HG03025 (cell line): ENCODE data around the gene IQCN.

ENCODE experiments used
- ATAC-seq: cut with Tn5 transposase; IDR thresholded peaks from one replicate; pipeline ENCODE4 v1.9.1; 2021; ENCODE audit warnings: mild to moderate bottlenecking, moderate library complexity; ENCODE audit not compliant: unreplicated experiment, low FRiP score

Gene IQCN

DNA sequence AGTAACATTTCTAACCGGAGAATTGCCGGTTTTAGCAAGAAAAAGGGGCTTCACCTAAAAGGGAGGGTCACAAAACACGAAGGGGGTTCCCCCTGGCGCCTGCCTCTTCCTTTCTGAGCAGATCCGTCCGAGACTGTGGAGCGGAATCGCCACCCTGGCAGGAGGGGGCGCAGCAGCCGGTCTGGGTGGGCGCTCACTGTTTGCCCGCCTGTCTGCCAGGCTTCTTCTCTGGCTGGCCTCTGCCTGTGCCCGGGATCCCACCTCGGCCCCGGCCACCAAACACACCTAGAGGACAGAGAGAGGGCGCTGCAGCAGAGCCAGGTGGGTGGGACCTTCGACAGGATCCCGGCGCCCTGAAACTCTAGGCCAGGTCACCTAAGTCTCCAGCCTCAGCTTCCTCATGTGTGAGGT is 33.0 kb upstream of the IQCN start:
- no peak for ATAC-seq

- ATAC-seq, result no peak
Observed at GRCh38 chr19:18306888-18307260, 32.6 kb upstream of the IQCN start.

GRCh38 chr19:18306209-18306887 is 32.1 kb upstream of the IQCN start:
- ATAC-seq, result no peak

- no peak for ATAC-seq
Observed at GRCh38 chr19:18304458-18305310, 30.4 kb upstream of the IQCN start.

- ATAC-seq, result no peak
Observed at GRCh38 chr19:18304208-18304457, 29.9 kb upstream of the IQCN start.

DNA sequence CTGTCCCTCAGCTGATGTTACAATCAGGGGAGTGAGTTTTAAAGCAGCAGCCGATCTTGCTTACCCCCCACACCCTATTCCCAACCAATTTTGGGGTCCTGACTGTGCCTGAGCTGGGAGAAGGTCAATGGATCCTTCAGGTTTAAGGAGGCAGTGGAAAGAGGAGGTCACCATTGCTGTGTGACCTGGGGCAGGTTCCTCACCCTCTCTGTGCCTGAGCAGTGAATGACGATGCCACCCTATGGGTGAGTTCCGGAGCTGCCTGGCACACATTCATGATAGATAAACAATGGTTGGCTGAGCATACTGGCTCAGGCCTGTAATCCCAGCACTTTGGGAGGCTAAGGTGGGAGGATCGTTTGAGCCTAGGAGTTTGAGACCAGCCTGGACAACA is 27.5 kb upstream of the IQCN start:
- ATAC-seq, result no peak

- ATAC-seq, result no peak
Observed at GRCh38 chr19:18300930-18301717, 26.9 kb upstream of the IQCN start.

- ATAC-seq, result no peak
Observed at GRCh38 chr19:18299654-18300053, 25.4 kb upstream of the IQCN start.

DNA sequence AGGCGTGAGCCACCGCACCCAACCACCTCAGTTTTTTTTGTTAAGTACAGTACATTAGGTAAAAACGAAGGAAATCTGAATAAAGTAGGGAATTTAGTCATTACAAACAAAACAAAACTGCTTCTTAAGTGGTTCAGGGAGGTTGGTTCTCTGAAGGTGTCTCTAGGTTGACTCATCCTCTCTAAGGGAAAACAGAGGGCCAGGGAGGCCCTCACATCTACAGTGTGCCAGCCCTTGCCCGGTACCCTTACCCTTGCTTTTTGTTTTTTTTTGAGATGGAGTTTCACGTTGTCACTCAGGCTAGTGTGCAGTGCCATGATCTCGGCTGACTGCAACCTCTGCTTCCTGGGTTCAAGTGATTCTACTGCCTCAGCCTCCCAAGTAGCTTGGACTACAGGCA is 24.3 kb upstream of the IQCN start:
- no peak for ATAC-seq

DNA sequence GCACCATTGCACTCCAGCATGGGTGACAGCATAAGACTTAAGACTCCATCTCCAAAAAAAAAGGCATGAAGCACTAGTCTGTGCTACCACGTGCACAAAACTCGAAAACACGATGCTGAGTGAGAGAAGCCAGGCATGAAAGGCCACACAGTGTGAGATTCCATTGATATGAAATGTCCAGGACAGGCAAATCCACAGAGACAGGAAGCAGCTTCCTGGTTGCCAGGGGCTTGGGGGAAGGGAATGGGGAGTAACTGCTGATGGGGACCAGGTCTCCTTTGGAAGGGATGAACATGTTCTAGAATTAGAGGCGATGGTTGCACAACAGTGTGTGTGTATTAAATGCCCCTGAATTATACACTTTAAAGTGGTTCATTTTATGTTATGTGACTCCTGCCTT is 23.1 kb upstream of the IQCN start:
- no peak for ATAC-seq

GRCh38 chr19:18295034-18295451 is 20.8 kb upstream of the IQCN start:
- no peak for ATAC-seq

GRCh38 chr19:18294467-18294864 is 20.2 kb upstream of the IQCN start:
- no peak for ATAC-seq

- ATAC-seq, result no peak
Observed at GRCh38 chr19:18293642-18294466, 19.6 kb upstream of the IQCN start.

GRCh38 chr19:18292810-18293641 is 18.8 kb upstream of the IQCN start:
- ATAC-seq, result no peak

DNA sequence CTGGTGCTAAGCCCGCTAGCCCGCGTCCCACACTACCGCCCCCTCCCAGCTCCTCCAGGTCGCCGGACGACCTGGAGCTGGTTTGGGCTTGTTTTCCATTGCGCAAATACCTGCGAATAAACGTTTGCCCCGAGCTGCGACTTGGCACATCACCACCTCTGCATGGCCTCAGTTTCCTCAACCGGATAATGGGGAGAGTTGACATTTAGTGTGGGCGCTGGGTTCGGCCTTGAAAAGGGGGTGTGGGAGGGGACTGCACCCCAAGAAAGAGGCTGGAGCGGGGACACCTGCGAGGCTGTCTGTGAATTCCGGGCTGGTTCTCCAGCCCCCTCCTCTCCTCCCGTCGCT is 18.2 kb upstream of the IQCN start:
- ATAC-seq, result no peak

DNA sequence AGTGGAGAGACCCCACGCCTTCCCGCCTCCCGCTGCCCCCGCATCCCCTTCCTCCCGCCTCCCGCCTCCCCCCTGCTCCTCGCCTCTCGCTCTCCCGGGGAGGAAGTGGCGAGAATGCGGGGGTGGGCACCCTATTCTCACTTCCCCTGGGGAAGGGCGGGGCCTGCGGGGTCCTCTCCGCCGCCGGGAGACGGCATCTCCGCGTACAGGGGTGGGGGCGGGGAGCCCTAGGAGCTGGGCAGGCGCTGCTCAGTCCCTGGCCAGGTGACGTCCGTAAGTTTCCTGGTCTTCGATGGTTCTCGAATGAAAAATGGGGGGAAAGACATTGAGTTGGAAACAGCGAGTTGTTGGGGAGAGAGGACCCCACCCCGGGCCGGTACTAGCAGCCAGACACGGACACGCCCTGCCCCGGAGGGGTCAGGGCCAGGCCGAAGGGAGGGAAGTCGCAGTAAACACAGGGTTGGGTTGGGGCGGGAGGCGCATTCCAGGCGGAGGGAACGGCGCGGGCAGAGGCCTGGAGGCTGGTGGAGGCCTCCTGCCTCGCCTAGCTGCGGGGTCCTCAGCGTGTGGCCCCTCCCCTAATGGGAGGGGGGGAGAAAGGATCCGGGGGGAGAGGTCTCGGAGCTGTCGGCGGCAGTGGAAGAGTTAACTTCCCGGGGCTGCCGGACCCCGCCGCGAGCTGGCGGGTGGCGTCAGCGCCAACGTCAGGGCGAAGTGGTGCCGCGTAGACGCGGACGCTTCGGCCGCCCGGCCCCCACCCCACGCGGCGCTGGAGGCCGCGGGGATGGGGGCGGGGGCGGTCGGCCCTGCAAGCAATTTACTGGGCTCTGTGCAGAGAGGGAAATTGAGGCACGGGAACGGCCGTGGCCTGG is 17.6 kb upstream of the IQCN start:
- no peak for ATAC-seq

GRCh38 chr19:18291019-18291524 is 16.8 kb upstream of the IQCN start:
- no peak for ATAC-seq

- no peak for ATAC-seq
Observed at GRCh38 chr19:18290302-18291018, 16.2 kb upstream of the IQCN start.
